ENCODE results near the gene FARSB.

GRCh38 chr2:222608081-222608480 lies 47.8 kb downstream of the FARSB start:
- TF ChIP-seq POLR2A (IDR thresholded peaks at IDR 0.05) (no peak), CTCF (IDR thresholded peaks at IDR 0.05) (no peak)

Data from thyroid gland (tissue), 4 donors.